Measurements from ENCODE around the gene PCK2. TPM values are rescaled to one million over a fixed set of nuclear protein-coding genes. Genes with fewer than 3 reads are reported as not detected.

The PCK2 gene
- total and polyA plus RNA-seq, 2 of the 13 experiments (the other 11 are each of a cell fraction or from before 2014, with no cell fraction given) = 129 to 272 TPM

DNA sequence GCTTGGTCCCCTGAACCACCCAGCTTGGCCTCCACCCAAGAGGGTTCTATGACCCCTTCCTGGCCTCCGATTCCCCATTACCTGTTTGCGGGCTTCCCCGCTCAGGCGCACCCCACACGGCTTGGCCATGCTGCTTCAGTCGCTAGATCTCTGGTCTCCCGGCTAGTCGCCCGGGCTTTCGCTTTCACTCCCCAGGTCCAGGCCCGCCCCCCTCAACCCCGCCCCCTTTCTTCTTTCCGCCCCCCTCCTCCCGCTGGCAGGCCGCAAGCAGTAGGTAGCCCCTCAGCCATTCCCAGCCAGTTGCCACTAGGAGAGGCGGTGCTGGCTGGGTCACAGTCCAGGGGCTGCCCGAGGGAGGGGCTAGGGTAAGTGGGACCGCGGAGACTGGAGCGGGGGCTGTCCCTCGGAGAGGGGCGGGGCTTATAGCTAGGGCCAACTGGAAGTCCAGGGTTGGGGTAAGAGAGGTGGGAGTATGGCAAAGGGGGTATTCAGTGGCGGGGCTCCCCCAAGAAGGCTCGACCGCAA, 52.4 kb downstream of the PCK2 start, which contains the start of gene PSME2 (continued):
- TF ChIP-seq ZKSCAN5 (CRISPR knock-in tag; IDR thresholded peaks at IDR 0.05) = peak; percentile 66; the same call in 1 of the 2 replicates
- TF ChIP-seq NCOA5 (CRISPR knock-in tag; IDR thresholded peaks at IDR 0.05) = no peak
- peak; percentile 83 for TF ChIP-seq U2AF1 (optimal IDR thresholded peaks at IDR 0.05; ENCODE audit: low read depth, low read length)
- TF ChIP-seq XRCC5 (optimal IDR thresholded peaks at IDR 0.05; ENCODE audit: low read length) = peak; percentile 91
- no peak; the same call in none of the 2 replicates for TF ChIP-seq DNMT3B (CRISPR knock-in tag; conservative IDR thresholded peaks at IDR 0.05)
- TF ChIP-seq, protein P1, sequence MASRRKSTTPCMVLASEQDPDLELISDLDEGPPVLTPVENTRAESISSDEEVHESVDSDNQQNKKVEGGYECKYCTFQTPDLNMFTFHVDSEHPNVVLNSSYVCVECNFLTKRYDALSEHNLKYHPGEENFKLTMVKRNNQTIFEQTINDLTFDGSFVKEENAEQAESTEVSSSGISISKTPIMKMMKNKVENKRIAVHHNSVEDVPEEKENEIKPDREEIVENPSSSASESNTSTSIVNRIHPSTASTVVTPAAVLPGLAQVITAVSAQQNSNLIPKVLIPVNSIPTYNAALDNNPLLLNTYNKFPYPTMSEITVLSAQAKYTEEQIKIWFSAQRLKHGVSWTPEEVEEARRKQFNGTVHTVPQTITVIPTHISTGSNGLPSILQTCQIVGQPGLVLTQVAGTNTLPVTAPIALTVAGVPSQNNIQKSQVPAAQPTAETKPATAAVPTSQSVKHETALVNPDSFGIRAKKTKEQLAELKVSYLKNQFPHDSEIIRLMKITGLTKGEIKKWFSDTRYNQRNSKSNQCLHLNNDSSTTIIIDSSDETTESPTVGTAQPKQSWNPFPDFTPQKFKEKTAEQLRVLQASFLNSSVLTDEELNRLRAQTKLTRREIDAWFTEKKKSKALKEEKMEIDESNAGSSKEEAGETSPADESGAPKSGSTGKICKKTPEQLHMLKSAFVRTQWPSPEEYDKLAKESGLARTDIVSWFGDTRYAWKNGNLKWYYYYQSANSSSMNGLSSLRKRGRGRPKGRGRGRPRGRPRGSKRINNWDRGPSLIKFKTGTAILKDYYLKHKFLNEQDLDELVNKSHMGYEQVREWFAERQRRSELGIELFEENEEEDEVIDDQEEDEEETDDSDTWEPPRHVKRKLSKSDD (CRISPR knock-in tag; IDR thresholded peaks at IDR 0.05; ENCODE audit: low read depth) = no peak; the same call in 1 of the 2 replicates
- TF ChIP-seq, protein P2, sequence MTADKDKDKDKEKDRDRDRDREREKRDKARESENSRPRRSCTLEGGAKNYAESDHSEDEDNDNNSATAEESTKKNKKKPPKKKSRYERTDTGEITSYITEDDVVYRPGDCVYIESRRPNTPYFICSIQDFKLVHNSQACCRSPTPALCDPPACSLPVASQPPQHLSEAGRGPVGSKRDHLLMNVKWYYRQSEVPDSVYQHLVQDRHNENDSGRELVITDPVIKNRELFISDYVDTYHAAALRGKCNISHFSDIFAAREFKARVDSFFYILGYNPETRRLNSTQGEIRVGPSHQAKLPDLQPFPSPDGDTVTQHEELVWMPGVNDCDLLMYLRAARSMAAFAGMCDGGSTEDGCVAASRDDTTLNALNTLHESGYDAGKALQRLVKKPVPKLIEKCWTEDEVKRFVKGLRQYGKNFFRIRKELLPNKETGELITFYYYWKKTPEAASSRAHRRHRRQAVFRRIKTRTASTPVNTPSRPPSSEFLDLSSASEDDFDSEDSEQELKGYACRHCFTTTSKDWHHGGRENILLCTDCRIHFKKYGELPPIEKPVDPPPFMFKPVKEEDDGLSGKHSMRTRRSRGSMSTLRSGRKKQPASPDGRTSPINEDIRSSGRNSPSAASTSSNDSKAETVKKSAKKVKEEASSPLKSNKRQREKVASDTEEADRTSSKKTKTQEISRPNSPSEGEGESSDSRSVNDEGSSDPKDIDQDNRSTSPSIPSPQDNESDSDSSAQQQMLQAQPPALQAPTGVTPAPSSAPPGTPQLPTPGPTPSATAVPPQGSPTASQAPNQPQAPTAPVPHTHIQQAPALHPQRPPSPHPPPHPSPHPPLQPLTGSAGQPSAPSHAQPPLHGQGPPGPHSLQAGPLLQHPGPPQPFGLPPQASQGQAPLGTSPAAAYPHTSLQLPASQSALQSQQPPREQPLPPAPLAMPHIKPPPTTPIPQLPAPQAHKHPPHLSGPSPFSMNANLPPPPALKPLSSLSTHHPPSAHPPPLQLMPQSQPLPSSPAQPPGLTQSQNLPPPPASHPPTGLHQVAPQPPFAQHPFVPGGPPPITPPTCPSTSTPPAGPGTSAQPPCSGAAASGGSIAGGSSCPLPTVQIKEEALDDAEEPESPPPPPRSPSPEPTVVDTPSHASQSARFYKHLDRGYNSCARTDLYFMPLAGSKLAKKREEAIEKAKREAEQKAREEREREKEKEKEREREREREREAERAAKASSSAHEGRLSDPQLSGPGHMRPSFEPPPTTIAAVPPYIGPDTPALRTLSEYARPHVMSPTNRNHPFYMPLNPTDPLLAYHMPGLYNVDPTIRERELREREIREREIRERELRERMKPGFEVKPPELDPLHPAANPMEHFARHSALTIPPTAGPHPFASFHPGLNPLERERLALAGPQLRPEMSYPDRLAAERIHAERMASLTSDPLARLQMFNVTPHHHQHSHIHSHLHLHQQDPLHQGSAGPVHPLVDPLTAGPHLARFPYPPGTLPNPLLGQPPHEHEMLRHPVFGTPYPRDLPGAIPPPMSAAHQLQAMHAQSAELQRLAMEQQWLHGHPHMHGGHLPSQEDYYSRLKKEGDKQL (CRISPR knock-in tag; IDR thresholded peaks at IDR 0.05; ENCODE audit: low read depth) = no peak
- no peak for TF ChIP-seq ZNF766 (CRISPR knock-in tag; IDR thresholded peaks at IDR 0.05; ENCODE audit: borderline replicate concordance)
- no peak for TF ChIP-seq TP53 (CRISPR knock-in tag; conservative IDR thresholded peaks at IDR 0.05)
- TF ChIP-seq ZFYVE20 (CRISPR knock-in tag; IDR thresholded peaks at IDR 0.05; ENCODE audit: borderline replicate concordance, low read depth) = no peak
- TF ChIP-seq ZNF317 (CRISPR knock-in tag; IDR thresholded peaks at IDR 0.05) = no peak; the same call in 1 of the 2 replicates
- TF ChIP-seq, protein P3, sequence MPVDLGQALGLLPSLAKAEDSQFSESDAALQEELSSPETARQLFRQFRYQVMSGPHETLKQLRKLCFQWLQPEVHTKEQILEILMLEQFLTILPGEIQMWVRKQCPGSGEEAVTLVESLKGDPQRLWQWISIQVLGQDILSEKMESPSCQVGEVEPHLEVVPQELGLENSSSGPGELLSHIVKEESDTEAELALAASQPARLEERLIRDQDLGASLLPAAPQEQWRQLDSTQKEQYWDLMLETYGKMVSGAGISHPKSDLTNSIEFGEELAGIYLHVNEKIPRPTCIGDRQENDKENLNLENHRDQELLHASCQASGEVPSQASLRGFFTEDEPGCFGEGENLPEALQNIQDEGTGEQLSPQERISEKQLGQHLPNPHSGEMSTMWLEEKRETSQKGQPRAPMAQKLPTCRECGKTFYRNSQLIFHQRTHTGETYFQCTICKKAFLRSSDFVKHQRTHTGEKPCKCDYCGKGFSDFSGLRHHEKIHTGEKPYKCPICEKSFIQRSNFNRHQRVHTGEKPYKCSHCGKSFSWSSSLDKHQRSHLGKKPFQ (CRISPR knock-in tag; IDR thresholded peaks at IDR 0.05; ENCODE audit: insufficient replicate concordance) = no peak
- 0 out of 2 replicates have a peak, but pooled peaks have one; percentile 86 for TF ChIP-seq MTA3 (CRISPR knock-in tag; IDR thresholded peaks at IDR 0.05)
- TF ChIP-seq ZNF703 (CRISPR knock-in tag; IDR thresholded peaks at IDR 0.05; ENCODE audit: borderline replicate concordance) = no peak
- TF ChIP-seq HNRNPUL1 (IDR thresholded peaks at IDR 0.05; ENCODE audit: low read depth, low read length) = no peak
- no peak for TF ChIP-seq ZNF841 (CRISPR knock-in tag; IDR thresholded peaks at IDR 0.05; ENCODE audit: borderline replicate concordance)
- 0 out of 2 replicates have a peak, but pooled peaks have one; percentile 6 for TF ChIP-seq ETV5 (CRISPR knock-in tag; IDR thresholded peaks at IDR 0.05; ENCODE audit: borderline replicate concordance)
- TF ChIP-seq, protein P4, sequence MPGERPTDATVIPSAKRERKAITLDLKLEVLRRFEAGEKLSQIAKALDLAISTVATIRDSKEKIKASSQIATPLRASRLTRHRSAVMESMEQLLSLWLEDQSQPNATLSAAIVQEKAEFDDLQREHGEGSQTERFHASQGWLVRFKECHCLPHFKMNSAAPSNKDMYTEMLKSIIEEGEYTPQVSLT (CRISPR knock-in tag; IDR thresholded peaks at IDR 0.05; ENCODE audit: borderline replicate concordance, low read depth) = no peak
- TF ChIP-seq ZNF331 (CRISPR knock-in tag; IDR thresholded peaks at IDR 0.05) = peak; percentile 76
- no peak for TF ChIP-seq JUNB (CRISPR knock-in tag; IDR thresholded peaks at IDR 0.05; ENCODE audit: borderline replicate concordance)
